IMR-90 (cell line): ENCODE measurements around the gene TECTB. TPM values are rescaled to one million over a fixed set of nuclear protein-coding genes. Genes with fewer than 3 reads are reported as not detected.

Experiments
- ATAC-seq: fragments of 200-7000 bp; cut with Tn5 transposase; 2 replicates; pipeline ENCODE4 v1.9.1; 2020; ENCODE audit warnings: low read depth, mild to moderate bottlenecking, moderate library complexity
- BruUV-seq: library from RNA; stranded (reverse); fragments of 400-500 nt; replicated peaks from 2 replicates; lab custom pipeline; 2021; lab: Mats Ljungman, UMichigan
- CTCF ChIA-PET: fragments of 300-600 bp; formaldehyde crosslinking; extraction: SDS; loops from one replicate; lab custom pipeline; 2021; ENCODE audit warnings: antibody characterized with exemption; lab: Yijun Ruan, JAX
- POLR2A ChIA-PET: fragments of 300-600 bp; sonication (Branson Sonifier 250); formaldehyde crosslinking; loops from one replicate; lab custom pipeline; 2022; ENCODE audit warnings: antibody characterized with exemption; ENCODE audit not compliant: unreplicated experiment; lab: Charles Lee
- DNase-seq: peaks from one replicate; pipeline ENCODE4 v3.0.0; 2013
- H2AFZ ChIP-seq: replicated peaks from 2 replicates; pipeline ENCODE3; 2013; ENCODE audit warnings: low read length, mild to moderate bottlenecking; ENCODE audit not compliant: poor library complexity
- H2AK5ac ChIP-seq: 2 replicates; pipeline ENCODE4 v1.6.1; 2013; ENCODE audit warnings: low read depth, low read length, inconsistent platforms
- H2AK9ac ChIP-seq: replicated peaks from 2 replicates; pipeline ENCODE3; 2013; ENCODE audit warnings: mild to moderate bottlenecking, low read depth, low read length, moderate library complexity; ENCODE audit not compliant: poor library complexity
- H2BK120ac ChIP-seq: 2 replicates; pipeline ENCODE4 v1.6.1; 2013; ENCODE audit warnings: low read depth, low read length, inconsistent platforms
- H2BK15ac ChIP-seq: 3 replicates; pipeline ENCODE4 v1.6.1; 2013; ENCODE audit warnings: low read depth, low read length, inconsistent platforms
- H2BK20ac ChIP-seq: 2 replicates; pipeline ENCODE4 v1.6.1; 2013; ENCODE audit warnings: low read depth, mild to moderate bottlenecking, inconsistent platforms, low read length, moderate library complexity
- H2BK5ac ChIP-seq: 2 replicates; pipeline ENCODE4 v1.6.1; 2013; ENCODE audit warnings: mild to moderate bottlenecking, low read depth, low read length, inconsistent platforms; ENCODE audit not compliant: poor library complexity, severe bottlenecking
- H3K14ac ChIP-seq: replicated peaks from 2 replicates; pipeline ENCODE4 v1.6.1; 2013; ENCODE audit warnings: low read depth, low read length, inconsistent platforms
- H3K18ac ChIP-seq: 2 replicates; pipeline ENCODE4 v1.6.1; 2013; ENCODE audit warnings: low read depth, low read length, control low read depth
- H3K23ac ChIP-seq: 2 replicates; pipeline ENCODE4 v1.6.1; 2013; ENCODE audit warnings: low read depth, low read length, inconsistent platforms
- H3K27ac ChIP-seq: 2 replicates; pipeline ENCODE4 v1.5.1; 2013; ENCODE audit warnings: mild to moderate bottlenecking, control low read depth, low read length; ENCODE audit not compliant: insufficient read depth
- H3K27me3 ChIP-seq: 2 replicates; pipeline ENCODE4 v1.6.1; 2013; ENCODE audit warnings: low read length; ENCODE audit not compliant: control insufficient read depth, insufficient read depth
- H3K36me3 ChIP-seq: 2 replicates; pipeline ENCODE4 v1.6.1; 2013; ENCODE audit warnings: low read length, mixed read lengths; ENCODE audit not compliant: control insufficient read depth, insufficient read depth
- H3K4ac ChIP-seq: 2 replicates; pipeline ENCODE4 v1.6.1; 2013; ENCODE audit warnings: low read depth, low read length, inconsistent platforms
- H3K4me1 ChIP-seq: 2 replicates; pipeline ENCODE4 v1.6.1; 2013; ENCODE audit warnings: low read length, mixed read lengths; ENCODE audit not compliant: control insufficient read depth, insufficient read depth
- H3K4me2 ChIP-seq: 2 replicates; pipeline ENCODE4 v1.6.1; 2013; ENCODE audit warnings: low read depth, mild to moderate bottlenecking, control low read depth, low read length, moderate library complexity
- H3K4me3 ChIP-seq: 2 replicates; pipeline ENCODE4 v1.5.1; 2013; ENCODE audit warnings: low read depth, mild to moderate bottlenecking, control low read depth, low read length, moderate library complexity; ENCODE audit not compliant: insufficient read depth
- H3K56ac ChIP-seq: 2 replicates; pipeline ENCODE4 v1.6.1; 2013; ENCODE audit warnings: low read length, inconsistent platforms; ENCODE audit not compliant: insufficient read depth; ENCODE audit errors: extremely low read depth
- H3K79me1 ChIP-seq, 2 experiments: 2 replicates each; pipeline ENCODE4 v1.6.1; 2013; ENCODE audit warnings: low read length in 2 of 2, inconsistent platforms in 1 of 2, low read depth in 1 of 2
- H3K9ac ChIP-seq: 2 replicates; pipeline ENCODE4 v1.6.1; 2013; ENCODE audit warnings: low read depth, low read length, control low read depth
- H3K9me1 ChIP-seq: 2 replicates; pipeline ENCODE4 v1.6.1; 2013; ENCODE audit warnings: low read length, inconsistent platforms; ENCODE audit not compliant: insufficient read depth
- H3K9me3 ChIP-seq: 2 replicates; pipeline ENCODE4 v1.6.1; 2013; ENCODE audit warnings: low read length; ENCODE audit not compliant: control insufficient read depth, insufficient read depth
- H4K20me1 ChIP-seq: 2 replicates; pipeline ENCODE4 v1.6.1; 2013; ENCODE audit warnings: low read length, inconsistent platforms; ENCODE audit not compliant: insufficient read depth
- H4K5ac ChIP-seq: 2 replicates; pipeline ENCODE4 v1.6.1; 2013; ENCODE audit warnings: mild to moderate bottlenecking, low read depth, low read length, control low read depth
- H4K8ac ChIP-seq, 2 experiments: 2 replicates each; pipeline ENCODE4 v1.6.1; 2013; ENCODE audit warnings: low read depth in 2 of 2, low read length in 2 of 2, control low read depth in 1 of 2, inconsistent platforms in 1 of 2
- H4K91ac ChIP-seq: 2 replicates; pipeline ENCODE4 v1.6.1; 2013; ENCODE audit warnings: low read depth, low read length, inconsistent platforms; ENCODE audit not compliant: insufficient read depth
- CHD1 ChIP-seq: IDR thresholded peaks from 2 replicates; pipeline ENCODE4 v1.6.1; 2012; ENCODE audit warnings: low read depth, low read length, improper control_type of control experiment
- NFE2L2 ChIP-seq: fragments of 150-350 bp; IDR thresholded peaks from 2 replicates; pipeline ENCODE4 v1.6.1; 2016; ENCODE audit warnings: low read depth, mild to moderate bottlenecking, low read length
- WGBS, 2 experiments: methylation state at CpG; one replicate each; pipeline versions ENCODE4 v1.1.5 to v1.1.7; 2013; ENCODE audit warnings: missing lambda C conversion rate in 2 of 2; ENCODE audit not compliant: insufficient read length in 1 of 2; ENCODE audit errors: extremely low coverage in 2 of 2; 5-methylcytosine and 5-hydroxymethylcytosine counted together
- dilution Hi-C: fragments of 300-500 bp; cut with HindIII; formaldehyde crosslinking; loops from one replicate; pipeline ENCODE4 v1.14.3; 2018; ENCODE audit warnings: low sequenced_read_pairs; ENCODE audit not compliant: unreplicated experiment
- in situ Hi-C: fragments of 300-500 bp; cut with MboI; formaldehyde crosslinking; loops from 3 replicates; pipeline ENCODE4 v1.14.3; 2019; ENCODE audit warnings: low sequenced_read_pairs, inconsistent platforms, mixed read lengths
- intact Hi-C: fragments of 100-400 bp; cut with micrococcal nuclease; formaldehyde crosslinking; loops from 2 replicates; pipeline ENCODE4 v1.10.0; 2022
- polyA plus RNA-seq, 3 experiments: library from polyadenylated mRNA; depleted of rRNA; stranded (reverse); fragments of >200 nt; gene quantifications; 2 replicates each; pipeline ENCODE4 v1.2.3, GENCODE V29; 2012; ENCODE audit warnings: low replicate concordance in 1 of 3
- total RNA-seq: library from RNA; depleted of rRNA; stranded (reverse); fragments of >200 nt; gene quantifications from 2 replicates; pipeline ENCODE4 v1.2.3, GENCODE V29; 2012

Gene TECTB
- total and polyA plus RNA-seq, 2 of the 4 experiments (the other 2 are of a cell fraction), result not detected

- BruUV-seq, result no TSS peak
- no peaks in the 10 kb centered on the region for H4K20me1 ChIP-seq
- in situ Hi-C loops, result no loop called here
- H3K27me3 ChIP-seq, result no peaks in the 10 kb centered on the region; the same call in none of the 2 replicates
- no peaks in the 10 kb centered on the region for H3K4me1 ChIP-seq
- H3K27ac ChIP-seq, result no peak overlapping the region
- H4K91ac ChIP-seq, result no peak overlapping the region
- H3K4ac ChIP-seq, result no peak overlapping the region
- no peaks in the 10 kb centered on the region for H3K9me3 ChIP-seq
- no peak overlapping the region for H3K56ac ChIP-seq
- dilution Hi-C loops, result no loop called here
- no peak overlapping the region for H3K18ac ChIP-seq
- no peak overlapping the region for H2AK5ac ChIP-seq
- ATAC-seq (no peak), DNase-seq (no peak)
- no peak overlapping the region for H3K4me2 ChIP-seq
- H3K79me1 ChIP-seq, result no peaks in the 10 kb centered on the region
- H4K8ac ChIP-seq, result no peak overlapping the region
- no peak overlapping the region for H2AK9ac ChIP-seq
- no peak overlapping the region for H3K9ac ChIP-seq
- whole genome bisulfite sequencing, 2 experiments, result no CpG with 5 or more reads among the region's 3 CpGs
- no peaks in the 10 kb centered on the region for H3K9me1 ChIP-seq
- TF ChIP-seq NFE2L2, result no peak
- no peak for TF ChIP-seq CHD1
- no peak overlapping the region for H3K14ac ChIP-seq
- intact Hi-C loops, result no loop called here
- H2BK20ac ChIP-seq, result no peak overlapping the region
- H2AFZ ChIP-seq, result no peak overlapping the region
- H2BK15ac ChIP-seq, result no peak overlapping the region
- H4K5ac ChIP-seq, result no peak overlapping the region
- H3K4me3 ChIP-seq, result no peak overlapping the region
- H2BK5ac ChIP-seq, result no peak overlapping the region
- H3K36me3 ChIP-seq, result no peaks in the 10 kb centered on the region
- CTCF ChIA-PET, result no interaction called here
- H3K23ac ChIP-seq, result no peak overlapping the region
- POLR2A ChIA-PET, result no interaction called here
- H2BK120ac ChIP-seq, result no peak overlapping the region
Observed at GRCh38 chr10:112332022-112332421, 48.8 kb downstream of the TECTB start.
